GM18873 (cell line): Measurements from ENCODE around the gene QSOX2.

Source experiments
- ATAC-seq: cut with Tn5 transposase; IDR thresholded peaks from one replicate; pipeline ENCODE4 v1.9.1; 2021; ENCODE audit warnings: mild to moderate bottlenecking, moderate library complexity, moderate number of reproducible peaks; ENCODE audit not compliant: unreplicated experiment, low FRiP score

QSOX2 gene

DNA sequence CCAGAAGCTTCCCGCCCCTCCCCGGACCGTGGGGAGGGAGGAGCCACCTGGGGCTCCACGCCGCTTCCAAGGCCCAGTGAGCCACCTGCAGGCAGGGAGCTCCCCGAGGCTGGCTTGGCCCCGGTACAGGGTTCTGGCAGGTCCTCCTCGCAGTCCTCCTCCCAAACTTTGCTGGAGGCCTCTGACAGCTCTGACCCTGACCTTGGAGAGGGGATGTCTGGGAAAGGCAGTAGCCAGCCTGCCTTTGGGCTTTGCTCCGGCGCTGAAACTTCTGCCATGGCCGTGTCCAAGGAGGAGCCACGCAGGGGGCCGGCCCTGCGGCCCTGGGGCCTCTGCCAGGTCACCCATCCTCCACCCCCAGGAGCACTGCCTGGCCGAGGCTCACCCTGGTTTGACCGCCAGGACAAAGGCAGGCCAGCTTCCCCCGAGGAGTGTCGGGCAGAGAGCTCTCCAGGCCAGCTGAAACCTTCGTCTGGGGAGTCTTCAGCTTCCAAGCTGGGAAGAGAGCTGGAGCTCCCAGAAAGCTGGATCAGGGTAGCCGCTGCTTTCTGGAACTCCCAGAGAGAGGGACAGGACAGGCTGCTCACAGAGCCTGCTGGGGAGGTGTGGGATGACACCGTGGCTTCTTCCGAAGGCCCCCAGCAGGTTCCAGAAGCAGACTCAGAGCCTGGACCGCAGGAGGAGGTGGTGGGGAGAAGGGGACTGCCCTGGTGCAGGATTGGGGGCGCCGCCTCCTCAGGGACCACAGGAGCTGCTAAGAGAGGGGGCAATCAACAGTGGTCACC lies 9.0 kb upstream of the QSOX2 start:
- no peak for ATAC-seq

- ATAC-seq = no peak
Measured at GRCh38 chr9:136253246-136254130, 7.9 kb upstream of the QSOX2 start.

GRCh38 chr9:136252846-136253245 lies 7.2 kb upstream of the QSOX2 start:
- ATAC-seq = no peak

- ATAC-seq = no peak
Measured at GRCh38 chr9:136252281-136252680, 6.7 kb upstream of the QSOX2 start.

DNA sequence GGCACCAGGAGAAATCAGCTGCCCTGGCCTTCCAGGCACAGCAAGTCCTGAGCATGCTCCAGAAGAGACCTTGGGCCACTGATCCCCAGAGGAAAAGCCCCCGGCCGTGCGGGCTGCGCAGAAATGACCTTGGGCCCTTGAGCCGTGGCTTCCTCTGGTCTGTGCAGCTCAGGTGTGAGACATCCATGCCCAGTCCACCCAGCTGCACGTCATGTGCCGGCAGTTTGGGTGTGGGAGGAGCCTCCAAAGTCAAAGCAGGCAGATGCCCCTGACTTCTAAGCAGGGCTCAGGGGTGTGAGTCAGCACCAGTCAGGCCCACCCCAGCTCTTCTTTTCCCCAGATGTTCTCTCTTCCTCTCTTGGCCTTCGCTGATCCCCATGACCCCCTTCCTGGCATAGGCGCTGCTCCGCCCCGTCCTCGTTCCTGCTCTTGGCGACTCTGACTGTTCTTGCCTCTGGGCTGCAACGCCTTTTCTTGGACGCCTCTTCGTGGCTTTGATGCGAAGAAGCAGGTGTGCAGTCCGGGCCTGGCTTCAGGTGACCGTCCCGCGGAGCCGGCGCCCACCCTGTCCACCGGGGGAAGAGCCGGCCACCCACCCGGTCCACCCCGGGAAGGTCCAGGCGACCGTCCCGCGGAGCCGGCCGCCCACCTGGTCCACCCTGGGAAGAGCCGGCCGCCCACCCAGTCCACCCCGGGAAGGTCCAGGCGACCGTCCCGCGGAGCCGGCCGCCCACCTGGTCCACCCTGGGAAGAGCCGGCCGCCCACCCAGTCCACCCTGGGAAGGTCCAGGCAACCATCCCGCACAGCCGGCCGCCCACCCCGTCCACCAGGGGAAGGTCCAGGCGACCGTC lies 5.9 kb upstream of the QSOX2 start:
- no peak for ATAC-seq

DNA sequence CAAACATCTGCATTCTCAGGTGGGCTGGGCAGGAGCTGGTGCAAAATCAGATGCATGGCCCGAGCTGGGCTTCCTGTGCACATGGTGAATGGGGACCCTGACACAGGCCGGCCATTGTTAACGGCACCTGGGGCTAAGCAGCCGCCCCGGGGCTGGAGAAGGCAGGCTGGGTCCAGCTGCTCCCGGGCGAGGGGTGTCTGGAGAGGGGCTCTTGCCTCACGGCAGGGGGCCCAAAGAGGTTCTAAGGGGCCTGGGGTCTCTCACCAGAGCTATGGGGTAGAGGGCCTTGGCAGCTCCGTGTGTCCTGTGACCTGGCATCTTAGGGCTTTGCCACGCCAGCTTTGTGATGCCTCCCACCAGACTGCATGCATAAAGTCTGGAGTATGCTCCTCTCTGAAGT lies 5.1 kb upstream of the QSOX2 start:
- ATAC-seq = no peak

- no peak for ATAC-seq
Measured at GRCh38 chr9:136249877-136250559, 4.4 kb upstream of the QSOX2 start.

- no peak for ATAC-seq
Measured at GRCh38 chr9:136248951-136249876, 3.6 kb upstream of the QSOX2 start.

GRCh38 chr9:136247947-136248637 lies 2.5 kb upstream of the QSOX2 start:
- no peak for ATAC-seq

DNA sequence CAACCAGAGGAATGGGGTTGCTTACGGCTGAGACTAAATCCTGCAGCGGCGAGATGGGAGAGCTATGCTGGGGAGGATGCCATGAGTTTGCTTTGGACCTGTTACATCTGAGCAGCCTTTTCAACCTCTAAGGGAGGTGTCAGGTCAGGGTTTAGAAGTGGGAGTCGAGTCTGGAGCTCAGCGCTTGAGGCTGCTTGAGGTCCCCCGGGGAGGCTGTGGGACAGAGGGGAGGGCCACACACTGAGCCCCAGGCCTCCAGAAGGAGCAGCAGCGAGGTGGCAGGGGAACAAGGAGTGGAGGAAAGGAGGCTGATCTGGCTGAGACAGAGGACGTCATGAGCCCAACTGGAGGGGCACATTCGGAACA lies 1.9 kb upstream of the QSOX2 start:
- ATAC-seq = no peak

- ATAC-seq = no peak
Measured at GRCh38 chr9:136246849-136247550, 1.4 kb upstream of the QSOX2 start.

- no peak for ATAC-seq
Measured at GRCh38 chr9:136244969-136245218, 718 bp downstream of the QSOX2 start.

- ATAC-seq = no peak
Measured at GRCh38 chr9:136244122-136244968, 1.3 kb downstream of the QSOX2 start.

DNA sequence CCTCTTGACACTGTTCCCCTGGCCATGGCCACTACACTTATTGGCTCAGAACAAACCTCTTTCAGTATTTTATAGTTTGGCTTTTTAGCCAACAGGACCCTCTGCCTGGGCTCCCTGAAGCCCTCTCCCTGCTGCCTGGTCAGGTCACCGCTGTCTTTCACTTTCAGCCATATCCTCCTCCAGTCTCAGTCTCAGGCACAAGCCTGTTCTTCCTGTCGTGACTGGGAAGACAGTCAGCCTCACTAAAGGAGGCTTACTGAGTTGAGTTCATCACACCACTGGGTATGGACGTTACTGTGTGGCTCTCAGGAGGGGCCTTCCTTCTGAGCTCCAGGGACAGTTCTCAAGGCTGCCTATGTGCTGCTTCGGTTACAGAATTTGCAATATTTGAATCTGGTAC lies 2.0 kb downstream of the QSOX2 start:
- no peak for ATAC-seq

GRCh38 chr9:136242918-136243525 lies 2.6 kb downstream of the QSOX2 start:
- ATAC-seq = no peak

- ATAC-seq = no peak
Measured at GRCh38 chr9:136242248-136242647, 3.4 kb downstream of the QSOX2 start.

- no peak for ATAC-seq
Measured at GRCh38 chr9:136241542-136241941, 4.1 kb downstream of the QSOX2 start.
